Fibroblast of the aortic adventitia (primary cell): ENCODE measurements around the gene PCSK5. TPM values are rescaled to one million over a fixed set of nuclear protein-coding genes. Genes with fewer than 3 reads are reported as not detected.

Experiments
- DNase-seq: peaks from one replicate; pipeline ENCODE4 v3.0.0-alpha.2; 2010; ENCODE audit warnings: low read depth
- H3K4me3 ChIP-seq: 2 replicates; pipeline ENCODE4 v1.5.1; 2011; ENCODE audit warnings: low read depth, mild to moderate bottlenecking, control low read depth, low read length, moderate library complexity
- total RNA-seq: library from RNA; depleted of rRNA; stranded (reverse); fragments of >200 nt; gene quantifications from 2 replicates; pipeline ENCODE4 v1.2.3, GENCODE V29; 2012; ENCODE audit warnings: low replicate concordance
- TF ChIP-seq, protein P1 (sequence below): IDR thresholded peaks from 2 replicates; pipeline ENCODE4 v1.5.1; 2011; ENCODE audit warnings: mild to moderate bottlenecking, low read length, control low read depth, inconsistent platforms; ENCODE audit not compliant: insufficient read depth

The PCSK5 gene
- total RNA-seq, 1 donor, result 3.6 TPM

GRCh38 chr9:76271755-76272154 is 381.3 kb downstream of the PCSK5 start:
- DNase-seq, result peak; percentile 26
- TF ChIP-seq, protein P1, sequence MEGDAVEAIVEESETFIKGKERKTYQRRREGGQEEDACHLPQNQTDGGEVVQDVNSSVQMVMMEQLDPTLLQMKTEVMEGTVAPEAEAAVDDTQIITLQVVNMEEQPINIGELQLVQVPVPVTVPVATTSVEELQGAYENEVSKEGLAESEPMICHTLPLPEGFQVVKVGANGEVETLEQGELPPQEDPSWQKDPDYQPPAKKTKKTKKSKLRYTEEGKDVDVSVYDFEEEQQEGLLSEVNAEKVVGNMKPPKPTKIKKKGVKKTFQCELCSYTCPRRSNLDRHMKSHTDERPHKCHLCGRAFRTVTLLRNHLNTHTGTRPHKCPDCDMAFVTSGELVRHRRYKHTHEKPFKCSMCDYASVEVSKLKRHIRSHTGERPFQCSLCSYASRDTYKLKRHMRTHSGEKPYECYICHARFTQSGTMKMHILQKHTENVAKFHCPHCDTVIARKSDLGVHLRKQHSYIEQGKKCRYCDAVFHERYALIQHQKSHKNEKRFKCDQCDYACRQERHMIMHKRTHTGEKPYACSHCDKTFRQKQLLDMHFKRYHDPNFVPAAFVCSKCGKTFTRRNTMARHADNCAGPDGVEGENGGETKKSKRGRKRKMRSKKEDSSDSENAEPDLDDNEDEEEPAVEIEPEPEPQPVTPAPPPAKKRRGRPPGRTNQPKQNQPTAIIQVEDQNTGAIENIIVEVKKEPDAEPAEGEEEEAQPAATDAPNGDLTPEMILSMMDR, result no peak
- no peak overlapping the region for H3K4me3 ChIP-seq

DNA sequence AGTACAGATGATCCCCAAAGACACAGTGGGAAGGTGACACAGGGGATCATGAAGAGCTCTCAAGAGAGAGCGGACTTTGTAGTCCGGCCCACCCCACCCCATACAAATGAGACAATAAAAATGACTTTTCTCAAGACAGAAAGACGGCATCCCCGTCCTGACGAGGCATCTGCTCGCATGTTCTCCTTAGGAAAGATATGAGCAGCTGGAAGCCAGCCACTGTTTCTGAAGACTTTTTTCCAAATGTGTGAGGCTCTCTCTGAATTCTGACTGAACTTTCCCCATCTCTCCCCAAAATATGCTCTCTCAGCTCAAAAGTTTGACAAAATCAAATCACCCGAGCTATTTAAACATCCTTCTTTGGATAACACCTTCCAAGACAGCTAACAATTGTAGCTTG is 398.6 kb downstream of the PCSK5 start:
- TF ChIP-seq, protein P1, result no peak

DNA sequence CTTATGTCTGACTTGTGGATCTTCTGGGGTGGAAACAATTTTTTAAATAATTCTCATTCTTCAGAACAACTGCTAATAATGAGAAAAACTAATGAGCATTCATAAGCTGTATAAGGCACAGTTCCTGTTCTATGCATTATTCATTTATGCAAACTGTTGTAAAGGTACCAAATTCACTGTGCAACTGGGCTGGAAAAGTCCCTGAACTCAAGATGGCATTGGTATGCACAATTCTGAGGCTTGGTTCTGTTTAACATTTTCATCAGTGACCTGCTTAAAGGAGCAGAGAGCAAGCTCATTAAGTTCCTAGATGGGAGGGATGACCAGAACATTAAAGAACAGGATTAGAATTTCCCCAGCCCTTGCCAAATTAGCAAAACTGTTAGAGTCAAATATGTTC is 399.2 kb downstream of the PCSK5 start:
- no peak for DNase-seq
- H3K4me3 ChIP-seq, result no peak overlapping the region
- TF ChIP-seq, protein P1, result no peak

More for the DNA sequence above, 398.6 kb downstream of the PCSK5 start:
- no peak for DNase-seq
- no peak overlapping the region for H3K4me3 ChIP-seq

GRCh38 chr9:76290555-76290954 is 400.1 kb downstream of the PCSK5 start:
- no peak overlapping the region for H3K4me3 ChIP-seq
- TF ChIP-seq, protein P1, result no peak

DNA sequence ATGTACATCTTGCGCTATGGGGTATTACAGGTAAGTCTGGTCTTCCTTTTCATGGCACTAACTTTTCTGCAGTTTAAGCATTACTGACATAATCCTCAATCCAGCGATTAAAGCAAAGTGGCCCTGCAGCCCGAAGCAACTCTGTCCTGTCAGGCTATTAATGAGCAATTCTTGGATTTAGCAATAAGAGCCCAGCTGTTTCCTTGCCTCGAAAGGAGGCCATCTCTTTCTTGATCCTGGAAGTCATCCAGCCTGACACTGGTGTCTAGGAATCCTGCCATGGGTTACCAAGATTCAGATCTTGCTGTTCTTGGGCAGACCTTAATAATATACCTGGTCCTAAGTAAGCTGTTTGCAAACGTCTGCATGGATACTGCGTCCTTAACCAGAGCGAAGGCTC is 401.8 kb downstream of the PCSK5 start:
- TF ChIP-seq, protein P1, result no peak
- H3K4me3 ChIP-seq, result no peak overlapping the region
- DNase-seq, result peak; percentile 16

More at GRCh38 chr9:76290555-76290954, 400.1 kb downstream of the PCSK5 start:
- no peak for DNase-seq

GRCh38 chr9:76292658-76293057 is 402.2 kb downstream of the PCSK5 start:
- TF ChIP-seq, protein P1, result no peak
- DNase-seq, result no peak
- no peak overlapping the region for H3K4me3 ChIP-seq

- DNase-seq, result no peak
- TF ChIP-seq, protein P1, result no peak
- no peak overlapping the region for H3K4me3 ChIP-seq
These were observed 403.8 kb downstream of the PCSK5 start for GRCh38 chr9:76294301-76294700.
